Amygdala (tissue), 56 donors: ENCODE data around the gene MET.
"Not testable (repeated sequence)": the region's sequence is repeated elsewhere in the genome, so short reads cannot be mapped to it uniquely, and the experiment has no call there.

ENCODE experiments used
- DNase-seq, 56 donors: peaks; one replicate each; lab custom pipeline; 2025; lab: John Stamatoyannopoulos, UW

MET gene

GRCh38 chr7:116671681-116672595, at the start of gene MET:
Gene MET (plus strand): TSS chr7:116672196. CDS start chr7:116699085, 26,889 bp downstream.
- DNase-seq = peak in 44 of 56 donors; percentile 6 to 83 (median 48)

GRCh38 chr7:116626886-116627285, 45.1 kb upstream of the MET start:
- no peak for DNase-seq

- no peak for DNase-seq
These were observed 42.9 kb upstream of the MET start for GRCh38 chr7:116629051-116629463.

GRCh38 chr7:116630357-116630756, 41.6 kb upstream of the MET start:
- DNase-seq = no peak

- peak in 5 of 56 donors; percentile 2 to 37 (median 7) for DNase-seq
These were observed 40.9 kb upstream of the MET start for GRCh38 chr7:116630932-116631671.

- DNase-seq = no peak
These were observed 40.3 kb upstream of the MET start for GRCh38 chr7:116631676-116632075.

- no peak for DNase-seq
These were observed 39.6 kb upstream of the MET start for GRCh38 chr7:116632384-116632783.

- DNase-seq = no peak
These were observed 38.6 kb upstream of the MET start for GRCh38 chr7:116633131-116633988.

GRCh38 chr7:116636997-116637396, 35.0 kb upstream of the MET start:
- DNase-seq = no peak

GRCh38 chr7:116638592-116638991, 33.4 kb upstream of the MET start:
- peak in 1 of 56 donors; percentile 2 for DNase-seq

- no peak for DNase-seq
These were observed 30.3 kb upstream of the MET start for GRCh38 chr7:116641551-116642153.

- not testable (repeated sequence) for DNase-seq
These were observed 28.8 kb upstream of the MET start for GRCh38 chr7:116643148-116643547.

- DNase-seq = no peak
These were observed 27.4 kb upstream of the MET start for GRCh38 chr7:116644628-116645027.

GRCh38 chr7:116647290-116647689, 24.7 kb upstream of the MET start:
- no peak for DNase-seq

- no peak for DNase-seq
These were observed 24.1 kb upstream of the MET start for GRCh38 chr7:116647861-116648260.

GRCh38 chr7:116650436-116650835, 21.6 kb upstream of the MET start:
- DNase-seq = no peak

- DNase-seq = no peak
These were observed 19.2 kb upstream of the MET start for GRCh38 chr7:116652793-116653192.

GRCh38 chr7:116653204-116653603, 18.8 kb upstream of the MET start:
- DNase-seq = no peak

- no peak for DNase-seq
These were observed 18.4 kb upstream of the MET start for GRCh38 chr7:116653646-116654045.

GRCh38 chr7:116659248-116659647, 12.7 kb upstream of the MET start:
- not testable (repeated sequence) for DNase-seq
